ENCODE data around the gene RAPGEF1. TPM values are rescaled to one million over a fixed set of nuclear protein-coding genes. Genes with fewer than 3 reads are reported as not detected.

RAPGEF1 gene
- total and polyA plus RNA-seq, 7 donors, result 72.3 to 319 (median 268) TPM

DNA sequence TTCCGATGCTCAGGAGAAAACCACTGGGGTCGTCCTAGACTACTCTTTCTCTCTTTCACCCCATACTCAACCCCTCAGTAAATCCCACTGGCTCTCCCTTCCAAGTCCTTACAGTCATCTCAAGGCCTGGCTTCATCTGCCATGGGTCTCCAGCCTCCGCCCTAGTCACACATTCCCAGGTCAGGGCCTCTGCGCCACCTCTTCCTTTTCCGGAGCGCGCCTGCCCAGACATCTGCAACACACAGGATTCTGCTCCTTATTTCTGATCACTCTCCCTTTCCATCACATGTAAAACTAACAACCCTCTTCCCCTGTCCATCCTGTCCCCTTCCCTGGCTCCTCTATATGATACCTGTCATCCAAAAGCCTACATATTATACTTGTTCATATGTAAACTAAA, 39.8 kb downstream of the RAPGEF1 start:
- Histone ChIP-seq H3K36me3 (ENCODE audit: insufficient read depth in 1 of 2, low read depth in 1 of 2) (no peaks in the 10 kb centered on the region), H3K27ac (peak overlapping the region; percentile 79), H3K4me1 (peaks cover 89% of the 10 kb centered on the region), H3K9me3 (no peaks in the 10 kb centered on the region), H3K4me3 (peak overlapping the region; percentile 10), H3K27me3 (ENCODE audit: insufficient read depth in 3 of 3, low read length in 2 of 3) (no peaks in the 10 kb centered on the region)
- intact Hi-C loops (cut with DNase I), result loop anchor here in 1 of 2 donors (5.0 kb wide), 1 partner anchor 37 kb away; no protein-coding TSS in a partner anchor
- no peak for ATAC-seq
- DNase-seq, result no peak
- TF ChIP-seq, protein P1, sequence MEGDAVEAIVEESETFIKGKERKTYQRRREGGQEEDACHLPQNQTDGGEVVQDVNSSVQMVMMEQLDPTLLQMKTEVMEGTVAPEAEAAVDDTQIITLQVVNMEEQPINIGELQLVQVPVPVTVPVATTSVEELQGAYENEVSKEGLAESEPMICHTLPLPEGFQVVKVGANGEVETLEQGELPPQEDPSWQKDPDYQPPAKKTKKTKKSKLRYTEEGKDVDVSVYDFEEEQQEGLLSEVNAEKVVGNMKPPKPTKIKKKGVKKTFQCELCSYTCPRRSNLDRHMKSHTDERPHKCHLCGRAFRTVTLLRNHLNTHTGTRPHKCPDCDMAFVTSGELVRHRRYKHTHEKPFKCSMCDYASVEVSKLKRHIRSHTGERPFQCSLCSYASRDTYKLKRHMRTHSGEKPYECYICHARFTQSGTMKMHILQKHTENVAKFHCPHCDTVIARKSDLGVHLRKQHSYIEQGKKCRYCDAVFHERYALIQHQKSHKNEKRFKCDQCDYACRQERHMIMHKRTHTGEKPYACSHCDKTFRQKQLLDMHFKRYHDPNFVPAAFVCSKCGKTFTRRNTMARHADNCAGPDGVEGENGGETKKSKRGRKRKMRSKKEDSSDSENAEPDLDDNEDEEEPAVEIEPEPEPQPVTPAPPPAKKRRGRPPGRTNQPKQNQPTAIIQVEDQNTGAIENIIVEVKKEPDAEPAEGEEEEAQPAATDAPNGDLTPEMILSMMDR (IDR thresholded peaks at IDR 0.05), result no peak
- WGBS, 3 donors, result 72 to 89% (median 81%) methylated on average over 7 of the region's 7 CpGs

DNA sequence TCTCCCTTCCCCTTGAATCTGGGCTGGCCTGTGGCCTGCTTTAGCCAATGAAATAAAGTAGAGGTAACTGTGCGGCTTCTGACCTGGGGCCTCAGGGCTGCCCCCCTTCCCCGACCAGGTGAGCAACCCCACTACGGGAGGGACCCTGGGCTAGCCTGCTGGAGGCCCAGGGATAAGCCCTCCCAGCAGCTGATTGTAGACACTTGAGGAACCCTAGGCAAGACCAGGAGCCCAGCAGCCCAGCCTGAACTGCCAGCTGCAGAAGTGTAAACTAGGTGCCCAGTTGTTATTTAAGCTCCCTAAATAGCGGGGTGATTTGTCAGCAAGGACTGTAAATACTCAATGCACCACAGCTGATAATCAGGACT, 41.3 kb downstream of the RAPGEF1 start:
- peak overlapping the region; percentile 1 for H3K4me3 ChIP-seq
- WGBS, 3 donors, result 32 to 45% (median 37%) methylated on average over 4 of the region's 4 CpGs
- TF ChIP-seq, protein P1 (IDR thresholded peaks at IDR 0.05), result no peak
- no peaks in the 10 kb centered on the region for H3K36me3 ChIP-seq (ENCODE audit: insufficient read depth in 1 of 2, low read depth in 1 of 2)
- H3K27me3 ChIP-seq (ENCODE audit: insufficient read depth in 3 of 3, low read length in 2 of 3), result no peaks in the 10 kb centered on the region
- peaks cover 89% of the 10 kb centered on the region for H3K4me1 ChIP-seq
- intact Hi-C loops (cut with DNase I), result no loop called here
- peak; percentile 64 to 87 (median 84) for ATAC-seq
- H3K9me3 ChIP-seq, result no peaks in the 10 kb centered on the region
- peak overlapping the region; percentile 79 for H3K27ac ChIP-seq
- no peak for DNase-seq

DNA sequence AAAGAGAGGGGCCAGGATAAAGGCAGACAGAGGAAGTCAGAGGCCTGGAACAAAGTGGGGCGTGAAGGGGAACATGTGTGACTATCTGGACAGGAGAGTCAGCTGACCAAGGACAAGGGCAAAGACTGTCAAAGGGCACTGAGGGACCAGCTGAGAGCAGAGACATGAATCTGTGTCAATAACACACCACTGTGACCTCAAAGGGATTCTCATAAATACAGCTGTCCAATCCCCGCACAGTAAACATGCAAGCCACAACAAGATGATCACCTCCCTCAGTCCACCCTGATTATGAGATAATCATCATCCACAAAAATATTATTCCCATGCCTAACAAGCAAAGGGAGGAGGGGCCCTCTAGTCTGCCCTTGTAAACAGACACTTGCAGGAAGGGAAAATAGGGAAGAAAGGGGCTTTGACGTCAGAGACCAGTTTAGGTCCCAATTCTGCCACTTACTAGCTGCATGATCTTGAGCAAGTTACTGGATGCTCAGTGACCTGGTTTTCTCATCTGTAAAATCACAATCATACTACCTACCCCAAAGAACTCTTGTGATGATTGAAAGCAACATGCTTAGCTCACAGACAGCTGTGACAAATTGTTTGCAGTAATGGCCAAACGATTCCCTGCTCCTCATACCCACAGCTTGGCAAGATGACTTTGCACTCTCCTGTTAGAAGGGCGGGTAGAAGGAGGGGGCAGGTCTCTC, 41.8 kb downstream of the RAPGEF1 start:
- Histone ChIP-seq H3K9me3 (no peaks in the 10 kb centered on the region), H3K36me3 (ENCODE audit: insufficient read depth in 1 of 2, low read depth in 1 of 2) (no peaks in the 10 kb centered on the region), H3K27me3 (ENCODE audit: insufficient read depth in 3 of 3, low read length in 2 of 3) (no peaks in the 10 kb centered on the region), H3K4me1 (peaks cover 88% of the 10 kb centered on the region), H3K27ac (peak overlapping the region; percentile 79), H3K4me3 (no peak overlapping the region)
- TF ChIP-seq, protein P1 (IDR thresholded peaks at IDR 0.05), result no peak
- DNase-seq (no peak), ATAC-seq (peak; percentile 50 to 65 (median 56))
- 36 to 51% (median 43%) methylated on average over 5 of the region's 5 CpGs for WGBS, 3 donors
- intact Hi-C loops (cut with DNase I), result no loop called here

DNA sequence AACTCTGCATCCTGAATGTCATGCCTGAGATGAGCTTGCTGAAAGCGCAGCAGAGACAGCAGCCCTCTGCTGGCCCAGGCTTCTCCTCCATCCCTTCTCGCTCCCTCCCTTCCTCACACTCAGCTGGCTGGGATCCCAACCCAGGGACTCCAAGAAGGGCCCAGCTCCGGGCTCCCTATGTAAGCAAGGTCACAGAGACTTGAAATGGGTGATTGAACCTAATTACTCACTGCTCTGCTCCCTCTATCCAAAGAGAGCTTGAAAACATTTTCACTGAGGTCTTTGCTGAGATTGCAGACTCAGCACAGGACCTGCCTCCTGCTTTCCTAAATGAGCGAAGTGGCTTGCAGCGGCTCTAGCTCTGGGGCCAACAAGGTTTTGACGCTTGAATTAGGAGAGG, 42.8 kb downstream of the RAPGEF1 start:
- ATAC-seq, result peak in 2 of 4 donors; percentile 28 to 55
- Histone ChIP-seq H3K4me1 (peaks cover 92% of the 10 kb centered on the region), H3K4me3 (no peak overlapping the region), H3K27ac (peak overlapping the region; percentile 79), H3K9me3 (no peaks in the 10 kb centered on the region), H3K36me3 (ENCODE audit: insufficient read depth in 1 of 2, low read depth in 1 of 2) (no peaks in the 10 kb centered on the region), H3K27me3 (ENCODE audit: insufficient read depth in 3 of 3, low read length in 2 of 3) (no peaks in the 10 kb centered on the region)
- peak; percentile 53 to 69 for DNase-seq
- intact Hi-C loops (cut with DNase I), result no loop called here
- TF ChIP-seq, protein P1 (IDR thresholded peaks at IDR 0.05), result peak; percentile 8
- WGBS, 3 donors, result 35 to 52% (median 43%) methylated on average over 6 of the region's 6 CpGs

Data from psoas muscle (tissue), 8 donors.